ENCODE results near the gene DR1. TPM values are rescaled to one million over a fixed set of nuclear protein-coding genes. Genes with fewer than 3 reads are reported as not detected.

The DR1 gene
- total and polyA plus RNA-seq, 2 of the 8 experiments (the other 6 are each of a cell fraction or from before 2014, with no cell fraction given): 13.1 to 62.3 TPM

DNA sequence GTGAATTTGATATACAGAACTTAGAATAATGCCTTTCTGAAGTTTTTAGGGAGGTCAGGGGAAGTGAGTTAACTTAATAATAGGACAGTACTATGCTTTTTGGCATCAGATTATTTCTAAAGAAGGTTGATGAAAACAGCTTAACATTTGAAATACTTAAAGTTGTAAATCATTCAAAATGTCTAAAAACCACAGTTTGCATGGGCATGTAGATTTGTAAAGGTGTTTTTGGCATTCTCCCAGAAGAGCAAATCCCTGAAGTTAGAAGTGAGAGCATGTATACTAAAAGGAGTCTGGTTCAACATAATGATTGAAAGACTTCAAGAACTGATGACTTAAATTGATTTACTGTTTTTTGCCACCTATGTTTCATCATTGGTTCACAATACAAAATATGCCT is 6.7 kb downstream of the DR1 start:
- no peak overlapping the region for H2AK5ac ChIP-seq (ENCODE audit: low read depth, low read length)
- no peak overlapping the region for H4K91ac ChIP-seq (replicated peaks; ENCODE audit: insufficient read length, low read length)
- H3K79me1 ChIP-seq (ENCODE audit: low read depth, low read length): peaks cover 5% of the 10 kb centered on the region; the same call in 1 of the 2 replicates
- H3K27ac ChIP-seq (ENCODE audit: low read depth, low read length): no peak overlapping the region
- H2BK20ac ChIP-seq (ENCODE audit: low read length): no peak overlapping the region
- H3K14ac ChIP-seq (ENCODE audit: insufficient read length): no peak overlapping the region
- H3K36me3 ChIP-seq (ENCODE audit: control insufficient read depth in 2 of 4, insufficient read depth in 4 of 4, low read length in 3 of 4): peaks cover 0 to 50% (median 10%) of the 10 kb centered on the region in 4 experiments; a peak in 4 of 8 replicates
- H3K27me3 ChIP-seq (replicated peaks in 1 of 4; ENCODE audit: control insufficient read depth in 3 of 4, extremely low read depth in 1 of 4, insufficient read depth in 3 of 4, low read length in 3 of 4): no peaks in the 10 kb centered on the region
- POLR2A ChIA-PET (ENCODE audit: partially characterized antibody): no interaction called here
- H4K5ac ChIP-seq (ENCODE audit: insufficient read length, low read depth, low read length): no peak overlapping the region
- H3K79me2 ChIP-seq (ENCODE audit: control insufficient read depth in 1 of 2, insufficient read depth in 2 of 2, low read length in 2 of 2): peaks cover 16 to 75% of the 10 kb centered on the region in 2 experiments; a peak in 3 of 4 replicates
- DNase-seq (ENCODE audit: low read depth in 1 of 2, low spot score in 2 of 2) (no peak), FAIRE-seq (no peak)
- H2BK15ac ChIP-seq (ENCODE audit: low read length): no peak overlapping the region
- no peak overlapping the region for H3K4ac ChIP-seq (replicated peaks; ENCODE audit: insufficient read length, low read depth, low read length)
- no peak overlapping the region for H2BK120ac ChIP-seq (replicated peaks; ENCODE audit: low read depth, low read length)
- CTCF ChIA-PET (ENCODE audit: partially characterized antibody): interaction anchor here (1.5 kb wide), 1 partner anchor 48 kb away, joined by 5 read pairs; no protein-coding TSS in a partner anchor
- no peak overlapping the region for H3K4me2 ChIP-seq (ENCODE audit: insufficient read depth in 1 of 2, low read depth in 2 of 2, low read length in 2 of 2)
- H2BK5ac ChIP-seq (ENCODE audit: low read depth, low read length): no peak overlapping the region
- H2AFZ ChIP-seq (ENCODE audit: low read length): no peak overlapping the region
- H3K4me3 ChIP-seq (ENCODE audit: extremely low read depth in 1 of 4, insufficient read depth in 2 of 4, low read depth in 3 of 4, low read length in 4 of 4): no peak overlapping the region
- H3K4me1 ChIP-seq (replicated peaks in 1 of 4; ENCODE audit: control insufficient read depth in 3 of 4, insufficient read depth in 4 of 4, low read length in 3 of 4): no peaks in the 10 kb centered on the region
- H3K9me3 ChIP-seq (ENCODE audit: insufficient read depth in 2 of 2, low read depth in 1 of 2, low read length in 1 of 2): no peaks in the 10 kb centered on the region
- no peak overlapping the region for H3K23ac ChIP-seq (ENCODE audit: insufficient read length)
- no peak overlapping the region for H3K18ac ChIP-seq (ENCODE audit: extremely low read depth, low read length)
- H3K9ac ChIP-seq (replicated peaks in 1 of 4; ENCODE audit: extremely low read depth in 1 of 4, low read depth in 3 of 4, low read length in 3 of 4): no peak overlapping the region
- H4K20me1 ChIP-seq (replicated peaks in 1 of 2; ENCODE audit: control insufficient read depth in 1 of 2, insufficient read depth in 2 of 2, low read length in 2 of 2): peaks cover 0 to 2% of the 10 kb centered on the region in 2 experiments
- H2BK12ac ChIP-seq (ENCODE audit: low read depth, low read length): no peak overlapping the region
- H3K56ac ChIP-seq (replicated peaks; ENCODE audit: insufficient read length, low read depth, low read length): no peak overlapping the region
- H4K8ac ChIP-seq (ENCODE audit: extremely low read depth, insufficient read depth, low read length): no peak overlapping the region
- H3K23me2 ChIP-seq (ENCODE audit: low read depth, low read length): no peaks in the 10 kb centered on the region
- TF ChIP-seq CEBPB (IDR thresholded peaks at IDR 0.05; ENCODE audit: low read depth, low read length) (no peak), POLR2AphosphoS5 (IDR thresholded peaks at IDR 0.05; ENCODE audit: low read depth, low read length) (no peak), CBX5 (IDR thresholded peaks at IDR 0.05; ENCODE audit: low read depth, low read length) (no peak), TAF7 (optimal IDR thresholded peaks at IDR 0.05; ENCODE audit: borderline replicate concordance, low read depth, low read length) (no peak), BRCA1 (IDR thresholded peaks at IDR 0.05; ENCODE audit: low read depth, low read length) (no peak), GABPA (IDR thresholded peaks at IDR 0.05; ENCODE audit: borderline replicate concordance, insufficient read depth, low read length) (no peak), TEAD4 (IDR thresholded peaks at IDR 0.05; ENCODE audit: low read depth, low read length) (no peak), EP300 (IDR thresholded peaks at IDR 0.05; ENCODE audit: borderline replicate concordance in 1 of 2, low read depth in 2 of 2, low read length in 2 of 2) (no peak), CREB1 (IDR thresholded peaks at IDR 0.05) (no peak), RBBP5 (IDR thresholded peaks at IDR 0.05; ENCODE audit: borderline replicate concordance, low read depth, low read length) (no peak)
- TF ChIP-seq, protein P1, sequence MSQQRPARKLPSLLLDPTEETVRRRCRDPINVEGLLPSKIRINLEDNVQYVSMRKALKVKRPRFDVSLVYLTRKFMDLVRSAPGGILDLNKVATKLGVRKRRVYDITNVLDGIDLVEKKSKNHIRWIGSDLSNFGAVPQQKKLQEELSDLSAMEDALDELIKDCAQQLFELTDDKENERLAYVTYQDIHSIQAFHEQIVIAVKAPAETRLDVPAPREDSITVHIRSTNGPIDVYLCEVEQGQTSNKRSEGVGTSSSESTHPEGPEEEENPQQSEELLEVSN (IDR thresholded peaks at IDR 0.05): no peak
- TF ChIP-seq, protein P2, sequence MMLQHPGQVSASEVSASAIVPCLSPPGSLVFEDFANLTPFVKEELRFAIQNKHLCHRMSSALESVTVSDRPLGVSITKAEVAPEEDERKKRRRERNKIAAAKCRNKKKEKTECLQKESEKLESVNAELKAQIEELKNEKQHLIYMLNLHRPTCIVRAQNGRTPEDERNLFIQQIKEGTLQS (IDR thresholded peaks at IDR 0.05; ENCODE audit: insufficient read depth, low read depth, low read length): no peak
- TF ChIP-seq, protein P3, sequence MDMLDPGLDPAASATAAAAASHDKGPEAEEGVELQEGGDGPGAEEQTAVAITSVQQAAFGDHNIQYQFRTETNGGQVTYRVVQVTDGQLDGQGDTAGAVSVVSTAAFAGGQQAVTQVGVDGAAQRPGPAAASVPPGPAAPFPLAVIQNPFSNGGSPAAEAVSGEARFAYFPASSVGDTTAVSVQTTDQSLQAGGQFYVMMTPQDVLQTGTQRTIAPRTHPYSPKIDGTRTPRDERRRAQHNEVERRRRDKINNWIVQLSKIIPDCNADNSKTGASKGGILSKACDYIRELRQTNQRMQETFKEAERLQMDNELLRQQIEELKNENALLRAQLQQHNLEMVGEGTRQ (IDR thresholded peaks at IDR 0.05; ENCODE audit: low read length): no peak
